WTC11 (cell line): ENCODE measurements around the gene IDUA. TPM values are rescaled to one million over a fixed set of nuclear protein-coding genes. Genes with fewer than 3 reads are reported as not detected.

Experiments
- ATAC-seq: fragments of 200-7000 bp; cut with Tn5 transposase; 2 replicates; pipeline ENCODE4 v1.10.0; 2021; ENCODE audit warnings: mild to moderate bottlenecking, moderate library complexity
- CTCF ChIA-PET: fragments of 300-600 bp; sonication (Branson Sonifier 250); formaldehyde crosslinking; loops from one replicate; lab custom pipeline; 2021; ENCODE audit warnings: antibody characterized with exemption; lab: Charles Lee
- POLR2A ChIA-PET: fragments of 350-600 bp; sonication (Branson Sonifier 250); formaldehyde crosslinking; loops from one replicate; lab custom pipeline; 2021; ENCODE audit warnings: antibody characterized with exemption; lab: Charles Lee
- DNase-seq: peaks from one replicate; pipeline ENCODE4 v3.0.0; 2021; ENCODE audit warnings: low spot score
- H3K27ac Mint-ChIP-seq: 2 replicates; pipeline ENCODE4 v1.8.0; 2021; ENCODE audit warnings: mixed read lengths
- H3K27me3 Mint-ChIP-seq: 2 replicates; pipeline ENCODE4 v1.8.0; 2021; ENCODE audit warnings: low read depth, mild to moderate bottlenecking, moderate library complexity, mixed read lengths
- H3K36me3 Mint-ChIP-seq: 2 replicates; pipeline ENCODE4 v1.8.0; 2021; ENCODE audit warnings: mixed read lengths
- H3K4me1 Mint-ChIP-seq: 2 replicates; pipeline ENCODE4 v1.8.0; 2022; ENCODE audit warnings: mixed read lengths
- H3K4me3 Mint-ChIP-seq: 2 replicates; pipeline ENCODE4 v1.8.0; 2021; ENCODE audit warnings: mild to moderate bottlenecking, moderate library complexity, mixed read lengths
- H3K9me3 Mint-ChIP-seq: 2 replicates; pipeline ENCODE4 v1.8.0; 2021; ENCODE audit warnings: mixed read lengths
- AFF4 ChIP-seq: sonication (generic); formaldehyde crosslinking; IDR thresholded peaks from 2 replicates; pipeline ENCODE4 v1.8.1; 2023; ENCODE audit warnings: mild to moderate bottlenecking, missing genetic modification reagents, borderline replicate concordance
- CDX4 ChIP-seq: fragments of 250-450 bp; sonication (Bioruptor Pico); IDR thresholded peaks from 2 replicates; pipeline ENCODE4 v1.9.0; 2021; ENCODE audit warnings: moderate library complexity, mild to moderate bottlenecking, inconsistent platforms, borderline replicate concordance
- ELF4 ChIP-seq: sonication (generic); formaldehyde crosslinking; IDR thresholded peaks from 2 replicates; pipeline ENCODE4 v1.8.1; 2022; ENCODE audit warnings: low read depth, mild to moderate bottlenecking, moderate library complexity, missing genetic modification reagents
- ESRRA ChIP-seq: sonication (generic); formaldehyde crosslinking; IDR thresholded peaks from 2 replicates; pipeline ENCODE4 v1.8.1; 2022; ENCODE audit warnings: mild to moderate bottlenecking, missing genetic modification reagents, borderline replicate concordance
- FOXK1 ChIP-seq: sonication (generic); formaldehyde crosslinking; IDR thresholded peaks from 2 replicates; pipeline ENCODE4 v1.8.0; 2022; ENCODE audit warnings: mild to moderate bottlenecking, moderate library complexity, missing genetic modification reagents
- GABPB1 ChIP-seq: sonication (generic); formaldehyde crosslinking; IDR thresholded peaks from 2 replicates; pipeline ENCODE4 v1.8.1; 2023; ENCODE audit warnings: mild to moderate bottlenecking, missing genetic modification reagents
- NFATC4 ChIP-seq: fragments of 250-450 bp; sonication (Bioruptor Pico); IDR thresholded peaks from 2 replicates; pipeline ENCODE4 v1.9.0; 2021; ENCODE audit warnings: mild to moderate bottlenecking
- NFYB ChIP-seq: sonication (generic); formaldehyde crosslinking; conservative IDR thresholded peaks from 2 replicates; pipeline ENCODE4 v1.8.0; 2022; ENCODE audit warnings: low read depth, missing genetic modification reagents
- PRDM15 ChIP-seq: sonication (generic); formaldehyde crosslinking; IDR thresholded peaks from 2 replicates; pipeline ENCODE4 v1.8.0; 2022; ENCODE audit warnings: missing genetic modification reagents
- PRRX2 ChIP-seq: fragments of 250-450 bp; sonication (Bioruptor Pico); IDR thresholded peaks from 2 replicates; pipeline ENCODE4 v1.8.0; 2021; ENCODE audit warnings: mild to moderate bottlenecking
- SOX15 ChIP-seq: fragments of 250-450 bp; sonication (Bioruptor Pico); IDR thresholded peaks from 2 replicates; pipeline ENCODE4 v1.9.0; 2021; ENCODE audit warnings: mild to moderate bottlenecking
- STAT6 ChIP-seq: sonication (generic); formaldehyde crosslinking; conservative IDR thresholded peaks from 2 replicates; pipeline ENCODE4 v1.8.1; 2023; ENCODE audit warnings: mild to moderate bottlenecking, low read depth, missing genetic modification reagents, moderate library complexity
- TEAD4 ChIP-seq: sonication (generic); formaldehyde crosslinking; IDR thresholded peaks from 2 replicates; pipeline ENCODE4 v1.8.0; 2022; ENCODE audit warnings: mild to moderate bottlenecking, missing genetic modification reagents
- ZMAT4 ChIP-seq: fragments of 250-450 bp; sonication (Bioruptor Pico); IDR thresholded peaks from 2 replicates; pipeline ENCODE4 v1.9.0; 2021; ENCODE audit warnings: mild to moderate bottlenecking
- ZNF416 ChIP-seq: fragments of 250-450 bp; sonication (Bioruptor Pico); IDR thresholded peaks from 2 replicates; pipeline ENCODE4 v1.9.0; 2021; ENCODE audit warnings: mild to moderate bottlenecking, inconsistent platforms
- ZNF423 ChIP-seq: fragments of 250-450 bp; sonication (Bioruptor Pico); IDR thresholded peaks from 2 replicates; pipeline ENCODE4 v2.1.2; 2022; ENCODE audit warnings: mild to moderate bottlenecking, moderate library complexity
- total RNA-seq: library from RNA; stranded (reverse); gene quantifications from 3 replicates; pipeline ENCODE4 v1.2.3, GENCODE V29; 2021

The IDUA gene
- total RNA-seq, 1 experiment from 2014 or later: 8.7 TPM

- POLR2A ChIA-PET: no interaction called here
- no peak for DNase-seq
- CTCF ChIA-PET: interaction anchor here (0.6 kb wide), 1 partner anchor 515 kb away, joined by 3 read pairs; no protein-coding TSS in a partner anchor
Observed at GRCh38 chr4:992297-993110, 5.7 kb downstream of the IDUA start.

GRCh38 chr4:993111-994029 lies 6.5 kb downstream of the IDUA start, which contains the start of gene SLC26A1:
TSS of gene SLC26A1 (minus strand) at chr4:993404. CDS start at chr4:991703, 1,701 bp downstream.
- Mint-ChIP-seq H3K9me3 (no peaks in the 10 kb centered on the region), H3K4me1 (peaks cover 2% of the 10 kb centered on the region), H3K36me3 (no peaks in the 10 kb centered on the region), H3K4me3 (no peak within 1 kb of the TSS), H3K27ac (no peak within 1 kb of the TSS), H3K27me3 (peaks cover 28% of the 10 kb centered on the region)
- ChIA-PET CTCF (interaction anchor here (0.6 to 1.3 kb wide), 2 partner anchors 8 to 775 kb away, joined by 3 to 4 read pairs; no protein-coding TSS in a partner anchor), POLR2A (interaction anchor here (0.6 to 1.5 kb wide), 2 partner anchors 8 to 1114 kb away, joined by 3 to 5 read pairs; no protein-coding TSS in a partner anchor)
- DNase-seq (no peak), ATAC-seq (no peak; the same call in 1 of the 2 replicates)
- TF ChIP-seq ESRRA: no peak
- no peak for TF ChIP-seq NFYB (CRISPR knock-in tag)
- TF ChIP-seq FOXK1 (CRISPR knock-in tag): no peak
- TF ChIP-seq AFF4 (CRISPR knock-in tag): no peak
- TF ChIP-seq ELF4 (CRISPR knock-in tag): no peak
- no peak for TF ChIP-seq CDX4 (CRISPR knock-in tag)
- no peak for TF ChIP-seq ZNF416 (CRISPR knock-in tag)
- TF ChIP-seq ZMAT4 (CRISPR knock-in tag): no peak
- TF ChIP-seq STAT6 (CRISPR knock-in tag): no peak
- no peak for TF ChIP-seq SOX15 (CRISPR knock-in tag)
- TF ChIP-seq PRRX2: no peak
- TF ChIP-seq NFATC4 (CRISPR knock-in tag): no peak
- TF ChIP-seq ZNF423 (CRISPR knock-in tag): no peak
- TF ChIP-seq TEAD4 (CRISPR knock-in tag): no peak

More at GRCh38 chr4:992297-993110, 5.7 kb downstream of the IDUA start:
- TF ChIP-seq GABPB1 (CRISPR knock-in tag) (peak; percentile 31), PRDM15 (CRISPR knock-in tag) (no peak)
- TF ChIP-seq, all 79 proteins: peak for 1
- Mint-ChIP-seq H3K9me3 (no peaks in the 10 kb centered on the region), H3K27me3 (peaks cover 20% of the 10 kb centered on the region), H3K27ac (no peak overlapping the region), H3K4me1 (peaks cover 2% of the 10 kb centered on the region), H3K4me3 (no peak overlapping the region), H3K36me3 (no peaks in the 10 kb centered on the region)
- no peak for ATAC-seq
